H9 (cell line): ENCODE measurements around the gene SLC22A13. TPM values are rescaled to one million over a fixed set of nuclear protein-coding genes. Genes with fewer than 3 reads are reported as not detected.

Experiments
- DNase-seq: peaks from one replicate; pipeline ENCODE4 v3.0.0-alpha.2; 2017
- H2AFZ ChIP-seq: one replicate; pipeline ENCODE4 v1.6.1; 2013; ENCODE audit warnings: mild to moderate bottlenecking, low read length, control low read depth, moderate library complexity
- H2AK5ac ChIP-seq: 2 replicates; pipeline ENCODE4 v1.6.1; 2013; ENCODE audit warnings: low read length, control low read depth, mixed read lengths; ENCODE audit not compliant: insufficient read length
- H2BK120ac ChIP-seq: one replicate; pipeline ENCODE4 v1.6.1; 2013; ENCODE audit warnings: low read depth, mild to moderate bottlenecking, low read length, control low read depth, inconsistent platforms; ENCODE audit not compliant: poor library complexity, severe bottlenecking
- H2BK12ac ChIP-seq: 2 replicates; pipeline ENCODE4 v1.6.1; 2013; ENCODE audit warnings: low read length, control low read depth, mixed read lengths, low read depth; ENCODE audit not compliant: insufficient read length
- H2BK15ac ChIP-seq: 2 replicates; pipeline ENCODE4 v1.6.1; 2013; ENCODE audit warnings: low read depth, low read length, control low read depth
- H2BK20ac ChIP-seq: one replicate; pipeline ENCODE4 v1.6.1; 2013; ENCODE audit warnings: low read depth, mild to moderate bottlenecking, low read length, control low read depth, inconsistent platforms; ENCODE audit not compliant: poor library complexity, severe bottlenecking
- H2BK5ac ChIP-seq: 2 replicates; pipeline ENCODE4 v1.6.1; 2013; ENCODE audit warnings: low read length, control low read depth, mixed read lengths; ENCODE audit not compliant: insufficient read length
- H3K14ac ChIP-seq: 2 replicates; pipeline ENCODE4 v1.6.1; 2013; ENCODE audit warnings: low read length, control low read depth; ENCODE audit not compliant: insufficient read depth
- H3K18ac ChIP-seq: 2 replicates; pipeline ENCODE4 v1.6.1; 2013; ENCODE audit warnings: low read depth, mild to moderate bottlenecking, mixed read lengths, low read length, control low read depth; ENCODE audit not compliant: insufficient read length
- H3K23ac ChIP-seq: 2 replicates; pipeline ENCODE4 v1.6.1; 2013; ENCODE audit warnings: low read length, control low read depth, mixed read lengths, low read depth; ENCODE audit not compliant: insufficient read length
- H3K23me2 ChIP-seq: 2 replicates; pipeline ENCODE4 v1.6.1; 2013; ENCODE audit warnings: low read depth, mild to moderate bottlenecking, mixed read lengths, low read length, control low read depth; ENCODE audit not compliant: insufficient read length, poor library complexity, severe bottlenecking
- H3K27ac ChIP-seq: 2 replicates; pipeline ENCODE4 v1.5.1; 2013; ENCODE audit warnings: low read length, control low read depth, mixed read lengths, low read depth; ENCODE audit not compliant: insufficient read length
- H3K27me3 ChIP-seq: 2 replicates; pipeline ENCODE4 v1.6.1; 2013; ENCODE audit warnings: low read length, control low read depth, inconsistent platforms; ENCODE audit not compliant: insufficient read depth
- H3K4ac ChIP-seq: 2 replicates; pipeline ENCODE4 v1.6.1; 2013; ENCODE audit warnings: low read depth, mild to moderate bottlenecking, control low read depth, inconsistent platforms, low read length, moderate library complexity
- H3K4me1 ChIP-seq: 2 replicates; pipeline ENCODE4 v1.6.1; 2013; ENCODE audit warnings: low read length, control low read depth, inconsistent platforms; ENCODE audit not compliant: insufficient read depth
- H3K4me2 ChIP-seq: 2 replicates; pipeline ENCODE4 v1.6.1; 2013; ENCODE audit warnings: low read length, control low read depth, mixed read lengths; ENCODE audit not compliant: insufficient read length, insufficient read depth
- H3K56ac ChIP-seq: 2 replicates; pipeline ENCODE4 v1.6.1; 2013; ENCODE audit warnings: low read depth, mild to moderate bottlenecking, mixed read lengths, low read length, control low read depth; ENCODE audit not compliant: insufficient read length
- H3K79me1 ChIP-seq: 2 replicates; pipeline ENCODE4 v1.6.1; 2013; ENCODE audit warnings: low read depth, mild to moderate bottlenecking, moderate library complexity, low read length, control low read depth, inconsistent platforms; ENCODE audit not compliant: insufficient read depth, poor library complexity, severe bottlenecking
- H3K79me2 ChIP-seq: 2 replicates; pipeline ENCODE4 v1.6.1; 2013; ENCODE audit warnings: low read length, control low read depth, inconsistent platforms; ENCODE audit not compliant: insufficient read depth
- H3K9ac ChIP-seq: 2 replicates; pipeline ENCODE4 v1.6.1; 2013; ENCODE audit warnings: low read length, control low read depth, mixed read lengths; ENCODE audit not compliant: insufficient read length; ENCODE audit errors: extremely low read depth
- H3K9me3 ChIP-seq: one replicate; pipeline ENCODE4 v1.6.1; 2013; ENCODE audit warnings: low read depth, low read length, inconsistent platforms; ENCODE audit not compliant: control insufficient read depth
- H3T11ph ChIP-seq: one replicate; pipeline ENCODE4 v1.6.1; 2013; ENCODE audit warnings: mild to moderate bottlenecking, low read length, control low read depth, inconsistent platforms
- H4K20me1 ChIP-seq: one replicate; pipeline ENCODE4 v1.6.1; 2013; ENCODE audit not compliant: control insufficient read depth, insufficient read length, insufficient read depth
- H4K5ac ChIP-seq: 2 replicates; pipeline ENCODE4 v1.6.1; 2013; ENCODE audit warnings: low read depth, mild to moderate bottlenecking, mixed read lengths, low read length, control low read depth; ENCODE audit not compliant: insufficient read length
- H4K8ac ChIP-seq: replicated peaks from 2 replicates; pipeline ENCODE4 v1.6.1; 2013; ENCODE audit warnings: low read length, control low read depth, mixed read lengths, low read depth; ENCODE audit not compliant: insufficient read length
- H4K91ac ChIP-seq: 2 replicates; pipeline ENCODE4 v1.6.1; 2013; ENCODE audit warnings: low read depth, mild to moderate bottlenecking, moderate library complexity, mixed read lengths, low read length, control low read depth; ENCODE audit not compliant: insufficient read length
- H3K27ac Mint-ChIP-seq, 3 experiments: 2 replicates in 2 of 3; 3 replicates in 1 of 3; pipeline ENCODE4 v1.8.0; 2020 to 2021; ENCODE audit warnings: mixed read lengths in 3 of 3, mild to moderate bottlenecking in 1 of 3, moderate library complexity in 1 of 3
- H3K27me3 Mint-ChIP-seq: 2 replicates; pipeline ENCODE4 v1.8.0; 2021; ENCODE audit warnings: low read depth, mild to moderate bottlenecking, moderate library complexity, mixed read lengths
- H3K36me3 Mint-ChIP-seq, 3 experiments: 2 replicates in 2 of 3; 3 replicates in 1 of 3; pipeline ENCODE4 v1.8.0; 2020 to 2021; ENCODE audit warnings: low read depth in 3 of 3, mixed read lengths in 3 of 3; ENCODE audit not compliant: insufficient read depth in 1 of 3
- H3K4me1 Mint-ChIP-seq, 2 experiments: 2 replicates each; pipeline ENCODE4 v1.8.0; 2020; ENCODE audit warnings: mixed read lengths in 2 of 2
- H3K4me3 Mint-ChIP-seq, 2 experiments: 2 replicates in 1 of 2; 3 replicates in 1 of 2; pipeline ENCODE4 v1.8.0; 2020 to 2021; ENCODE audit warnings: mild to moderate bottlenecking in 2 of 2, mixed read lengths in 2 of 2, moderate library complexity in 1 of 2
- H3K9me3 Mint-ChIP-seq, 2 experiments: 2 replicates in 1 of 2; 3 replicates in 1 of 2; pipeline ENCODE4 v1.8.0; 2020; ENCODE audit warnings: mild to moderate bottlenecking in 2 of 2, mixed read lengths in 2 of 2, moderate library complexity in 1 of 2
- WGBS: extraction: QIAGEN DNeasy Blood & Tissue Kit; methylation state at CpG from one replicate; pipeline ENCODE4 v1.1.7; 2013; ENCODE audit warnings: missing lambda C conversion rate, low lambda C conversion rate, mixed read lengths; ENCODE audit not compliant: insufficient read length; ENCODE audit errors: extremely low coverage; 5-methylcytosine and 5-hydroxymethylcytosine counted together
- total RNA-seq: library from RNA; stranded (reverse); gene quantifications from 2 replicates; pipeline ENCODE4 v1.2.1, GENCODE V29; 2021
- TF ChIP-seq, protein P1 (sequence below): fragments of 200-600 bp; sonication (generic); conservative IDR thresholded peaks from 3 replicates; pipeline ENCODE4 v1.8.0; 2021; ENCODE audit warnings: antibody characterized with exemption, mild to moderate bottlenecking

Gene SLC22A13
- total RNA-seq, 1 experiment from 2014 or later, result not detected

DNA sequence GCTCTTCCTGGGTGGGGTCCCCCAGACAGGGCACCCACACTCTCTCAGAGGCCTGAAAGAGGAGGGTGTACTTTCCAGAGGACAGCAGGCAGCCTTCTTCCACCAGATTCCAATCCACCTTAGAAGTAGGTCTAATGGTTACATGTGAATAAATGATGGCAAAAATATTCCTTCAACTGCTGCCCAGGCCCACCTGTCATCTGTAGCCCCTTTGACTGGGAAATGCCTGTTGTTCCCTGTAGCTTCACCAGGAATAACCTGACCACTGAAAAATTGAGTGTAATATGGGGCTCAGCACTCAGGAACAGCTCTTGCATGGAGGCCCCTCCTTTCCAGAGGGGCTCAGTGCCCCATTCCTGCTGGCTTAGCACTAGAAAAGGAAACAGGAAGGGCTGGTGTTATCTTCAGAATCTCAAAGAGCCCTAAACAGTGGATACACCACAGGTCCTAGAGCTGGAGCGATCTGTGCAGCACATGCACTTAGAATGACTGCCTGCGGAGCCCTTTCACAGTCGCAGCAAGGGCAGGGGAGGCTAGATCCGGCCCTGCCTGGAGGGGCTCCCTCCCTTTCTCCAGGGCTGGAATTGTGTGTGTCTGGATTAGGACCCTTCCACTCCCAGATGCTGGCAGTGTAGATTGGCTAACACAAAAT is 48.6 kb downstream of the SLC22A13 start:
- Histone ChIP-seq H4K91ac (no peak overlapping the region), H4K5ac (no peak overlapping the region), H2BK5ac (no peak overlapping the region), H2AFZ (no peak overlapping the region), H3K18ac (no peak overlapping the region), H3K4me1 (no peaks in the 10 kb centered on the region), H3K4me2 (no peak overlapping the region), H4K8ac (no peak overlapping the region), H3K79me1 (no peaks in the 10 kb centered on the region), H3K23ac (no peak overlapping the region), H3K4ac (no peak overlapping the region), H3K56ac (no peak overlapping the region), H2BK12ac (no peak overlapping the region), H3K27me3 (no peaks in the 10 kb centered on the region), H3K23me2 (no peaks in the 10 kb centered on the region), H3K79me2 (no peaks in the 10 kb centered on the region), H3K14ac (no peak overlapping the region), H3K9me3 (no peaks in the 10 kb centered on the region), H3T11ph (no peak overlapping the region), H3K9ac (no peak overlapping the region), H2BK120ac (no peak overlapping the region), H2BK15ac (no peak overlapping the region), H2BK20ac (no peak overlapping the region), H4K20me1 (no peaks in the 10 kb centered on the region), H3K27ac (no peak overlapping the region), H2AK5ac (no peak overlapping the region)
- TF ChIP-seq, protein P1, sequence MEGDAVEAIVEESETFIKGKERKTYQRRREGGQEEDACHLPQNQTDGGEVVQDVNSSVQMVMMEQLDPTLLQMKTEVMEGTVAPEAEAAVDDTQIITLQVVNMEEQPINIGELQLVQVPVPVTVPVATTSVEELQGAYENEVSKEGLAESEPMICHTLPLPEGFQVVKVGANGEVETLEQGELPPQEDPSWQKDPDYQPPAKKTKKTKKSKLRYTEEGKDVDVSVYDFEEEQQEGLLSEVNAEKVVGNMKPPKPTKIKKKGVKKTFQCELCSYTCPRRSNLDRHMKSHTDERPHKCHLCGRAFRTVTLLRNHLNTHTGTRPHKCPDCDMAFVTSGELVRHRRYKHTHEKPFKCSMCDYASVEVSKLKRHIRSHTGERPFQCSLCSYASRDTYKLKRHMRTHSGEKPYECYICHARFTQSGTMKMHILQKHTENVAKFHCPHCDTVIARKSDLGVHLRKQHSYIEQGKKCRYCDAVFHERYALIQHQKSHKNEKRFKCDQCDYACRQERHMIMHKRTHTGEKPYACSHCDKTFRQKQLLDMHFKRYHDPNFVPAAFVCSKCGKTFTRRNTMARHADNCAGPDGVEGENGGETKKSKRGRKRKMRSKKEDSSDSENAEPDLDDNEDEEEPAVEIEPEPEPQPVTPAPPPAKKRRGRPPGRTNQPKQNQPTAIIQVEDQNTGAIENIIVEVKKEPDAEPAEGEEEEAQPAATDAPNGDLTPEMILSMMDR, result no peak
- no peaks in the 10 kb centered on the region for H3K9me3 Mint-ChIP-seq
- no CpG with 5 or more reads among the region's 4 CpGs for WGBS
- DNase-seq, result no peak
- H3K4me1 Mint-ChIP-seq, result peaks cover 0 to 10% of the 10 kb centered on the region in 2 experiments; a peak in 3 of 4 replicates
- peaks cover 3% of the 10 kb centered on the region for H3K27me3 Mint-ChIP-seq
- H3K27ac Mint-ChIP-seq, result no peak overlapping the region
- no peak overlapping the region for H3K4me3 Mint-ChIP-seq
- no peaks in the 10 kb centered on the region for H3K36me3 Mint-ChIP-seq
